ENCODE data around the gene DHDDS. TPM values are rescaled to one million over a fixed set of nuclear protein-coding genes. Genes with fewer than 3 reads are reported as not detected.

DHDDS gene
- total RNA-seq, 1 donor from 2014 or later: 30.5 TPM

GRCh38 chr1:26432793-26433192 lies 672 bp downstream of the DHDDS start:
- TF ChIP-seq CTCF (IDR thresholded peaks at IDR 0.05) (no peak), EZH2phosphoT487 (IDR thresholded peaks at IDR 0.05) (no peak), EZH2 (IDR thresholded peaks at IDR 0.05) (no peak)
- H3K27ac ChIP-seq: no peak overlapping the region

GRCh38 chr1:26434161-26434752 lies 2.1 kb downstream of the DHDDS start:
- no peak overlapping the region for H2AFZ ChIP-seq (replicated peaks)
- no peak overlapping the region for H3K4me3 Mint-ChIP-seq
- no peaks in the 10 kb centered on the region for H3K36me3 ChIP-seq
- no peak overlapping the region for H3K4me3 ChIP-seq
- H3K27me3 Mint-ChIP-seq (ENCODE audit: insufficient read depth, low read depth): peaks cover 2% of the 10 kb centered on the region
- peaks cover 37% of the 10 kb centered on the region for H3F3A ChIP-seq (ENCODE audit: low read depth)
- H3K27ac ChIP-seq: no peak overlapping the region
- H3K4me2 ChIP-seq: no peak overlapping the region
- no peaks in the 10 kb centered on the region for H3K9me3 Mint-ChIP-seq
- H3K79me2 ChIP-seq (ENCODE audit: low read depth): peaks cover 44% of the 10 kb centered on the region
- H3K4me1 ChIP-seq: peaks cover 29% of the 10 kb centered on the region
- DNase-seq (ENCODE audit: low spot score): no peak
- no peak overlapping the region for H3K27ac Mint-ChIP-seq
- no peak overlapping the region for H3K9ac ChIP-seq
- H4K20me1 ChIP-seq (ENCODE audit: low read depth): no peaks in the 10 kb centered on the region
- peaks cover 31% of the 10 kb centered on the region for H3K4me1 Mint-ChIP-seq
- no peaks in the 10 kb centered on the region for H3K9me3 ChIP-seq (ENCODE audit: low read depth)
- TF ChIP-seq CTCF (IDR thresholded peaks at IDR 0.05): no peak
- no peak for TF ChIP-seq EZH2phosphoT487 (IDR thresholded peaks at IDR 0.05)
- TF ChIP-seq EZH2 (IDR thresholded peaks at IDR 0.05): no peak
- H3K27me3 ChIP-seq: no peaks in the 10 kb centered on the region
- H3K36me3 Mint-ChIP-seq: peaks cover 7% of the 10 kb centered on the region

More at GRCh38 chr1:26432793-26433192, 672 bp downstream of the DHDDS start:
- H3K79me2 ChIP-seq (ENCODE audit: low read depth): peaks cover 46% of the 10 kb centered on the region
- peak overlapping the region; percentile 84 for H3K4me2 ChIP-seq
- no peaks in the 10 kb centered on the region for H3K36me3 Mint-ChIP-seq
- no peak overlapping the region for H2AFZ ChIP-seq (replicated peaks)
- no peaks in the 10 kb centered on the region for H3K9me3 ChIP-seq (ENCODE audit: low read depth)
- H3F3A ChIP-seq (ENCODE audit: low read depth): peaks cover 49% of the 10 kb centered on the region
- peaks cover 39% of the 10 kb centered on the region for H3K4me1 ChIP-seq
- H3K9ac ChIP-seq: peak overlapping the region; percentile 6
- no peak overlapping the region for H3K27ac Mint-ChIP-seq
- peaks cover 10% of the 10 kb centered on the region for H4K20me1 ChIP-seq (ENCODE audit: low read depth)
- peaks cover 2% of the 10 kb centered on the region for H3K27me3 Mint-ChIP-seq (ENCODE audit: insufficient read depth, low read depth)
- H3K4me1 Mint-ChIP-seq: peaks cover 38% of the 10 kb centered on the region
- H3K9me3 Mint-ChIP-seq: no peaks in the 10 kb centered on the region
- H3K4me3 Mint-ChIP-seq: peak overlapping the region; percentile 99
- no peaks in the 10 kb centered on the region for H3K36me3 ChIP-seq
- H3K4me3 ChIP-seq: peak overlapping the region; percentile 64
- DNase-seq (ENCODE audit: low spot score): no peak
- no peaks in the 10 kb centered on the region for H3K27me3 ChIP-seq

GRCh38 chr1:26438041-26438440 lies 5.9 kb downstream of the DHDDS start:
- Histone ChIP-seq H3K27me3 (no peaks in the 10 kb centered on the region), H4K20me1 (ENCODE audit: low read depth) (no peaks in the 10 kb centered on the region), H3K4me2 (no peak overlapping the region), H3K79me2 (ENCODE audit: low read depth) (peaks cover 16% of the 10 kb centered on the region), H3K36me3 (no peaks in the 10 kb centered on the region), H3K9me3 (ENCODE audit: low read depth) (no peaks in the 10 kb centered on the region), H3K4me3 (no peak overlapping the region), H2AFZ (replicated peaks) (no peak overlapping the region), H3K9ac (no peak overlapping the region), H3K4me1 (peaks cover 3% of the 10 kb centered on the region), H3F3A (ENCODE audit: low read depth) (peaks cover 3% of the 10 kb centered on the region), H3K27ac (no peak overlapping the region)
- H3K27ac Mint-ChIP-seq: no peak overlapping the region
- H3K36me3 Mint-ChIP-seq: peaks cover 18% of the 10 kb centered on the region
- no peak for TF ChIP-seq EZH2 (IDR thresholded peaks at IDR 0.05)
- TF ChIP-seq EZH2phosphoT487 (IDR thresholded peaks at IDR 0.05): no peak
- no peak overlapping the region for H3K4me3 Mint-ChIP-seq
- H3K4me1 Mint-ChIP-seq: peaks cover 3% of the 10 kb centered on the region
- H3K9me3 Mint-ChIP-seq: no peaks in the 10 kb centered on the region
- H3K27me3 Mint-ChIP-seq (ENCODE audit: insufficient read depth, low read depth): peaks cover 5% of the 10 kb centered on the region
- DNase-seq (ENCODE audit: low spot score): no peak

- TF ChIP-seq EZH2 (IDR thresholded peaks at IDR 0.05) (no peak), CTCF (IDR thresholded peaks at IDR 0.05) (no peak), EZH2phosphoT487 (IDR thresholded peaks at IDR 0.05) (no peak)
- H3K36me3 ChIP-seq: no peaks in the 10 kb centered on the region
- DNase-seq (ENCODE audit: low spot score): no peak
- no peaks in the 10 kb centered on the region for H4K20me1 ChIP-seq (ENCODE audit: low read depth)
- no peak overlapping the region for H3K9ac ChIP-seq
- Mint-ChIP-seq H3K4me1 (no peaks in the 10 kb centered on the region), H3K36me3 (peaks cover 25% of the 10 kb centered on the region), H3K9me3 (no peaks in the 10 kb centered on the region), H3K27ac (no peak overlapping the region), H3K27me3 (ENCODE audit: insufficient read depth, low read depth) (peaks cover 3% of the 10 kb centered on the region), H3K4me3 (no peak overlapping the region)
- no peaks in the 10 kb centered on the region for H3K4me1 ChIP-seq
- H3K27ac ChIP-seq: no peak overlapping the region
- no peaks in the 10 kb centered on the region for H3K9me3 ChIP-seq (ENCODE audit: low read depth)
- H3K4me2 ChIP-seq: no peak overlapping the region
- H3F3A ChIP-seq (ENCODE audit: low read depth): peaks cover 3% of the 10 kb centered on the region
- H3K4me3 ChIP-seq: no peak overlapping the region
- H2AFZ ChIP-seq (replicated peaks): no peak overlapping the region
- no peaks in the 10 kb centered on the region for H3K79me2 ChIP-seq (ENCODE audit: low read depth)
- no peaks in the 10 kb centered on the region for H3K27me3 ChIP-seq
These were observed 8.1 kb downstream of the DHDDS start for GRCh38 chr1:26440259-26440658.
